GM12891 (cell line): ENCODE measurements around the gene NOL3.

ENCODE experiments used
- POLR2A ChIP-seq: IDR thresholded peaks from 2 replicates; pipeline ENCODE4 v1.6.1; 2011; ENCODE audit warnings: low read depth, low read length, control low read depth
- POLR2AphosphoS5 ChIP-seq: IDR thresholded peaks from 2 replicates; pipeline ENCODE4 v1.6.1; 2011; ENCODE audit warnings: low read depth, low read length, control low read depth
- SPI1 ChIP-seq: IDR thresholded peaks from 2 replicates; pipeline ENCODE4 v1.6.1; 2011; ENCODE audit warnings: low read depth, low read length, control low read depth

DNA sequence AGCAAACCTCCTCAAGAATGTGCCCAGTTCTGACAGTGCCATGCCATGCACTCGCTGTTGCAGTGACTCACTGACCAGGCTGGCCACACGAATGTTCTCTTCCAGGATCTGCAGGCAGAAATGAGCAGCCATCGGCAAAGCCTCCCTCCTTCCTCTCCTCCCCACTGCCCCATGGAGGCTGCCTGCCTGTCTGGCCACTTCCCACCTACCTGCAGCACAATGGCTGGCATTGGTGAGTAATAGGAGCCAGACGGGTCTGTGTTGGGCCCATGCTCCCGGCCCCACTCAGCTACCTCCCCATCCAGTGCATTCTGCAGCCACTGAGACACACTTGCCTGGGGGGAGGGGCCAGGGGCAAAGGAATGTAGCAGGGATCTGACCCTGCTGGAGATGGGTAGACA is 16.2 kb downstream of the NOL3 start:
- TF ChIP-seq POLR2AphosphoS5 (no peak), POLR2A (no peak), SPI1 (no peak)
